Stimulated activated CD4-positive, alpha-beta T cell treated with anti-CD3 and anti-CD28 coated beads, TNF-alpha, amount 100 ng/mL, for 1 hour (primary cell): ENCODE results near the gene ADAMTS19.
"Not testable (repeated sequence)": the region's sequence is repeated elsewhere in the genome, so short reads cannot be mapped to it uniquely, and the experiment has no call there.

Experiments
- DNase-seq, 3 donors: peaks; one replicate each; pipeline ENCODE4 v3.0.0-alpha.2; 2020; ENCODE audit warnings: low read depth in 3 of 3, low spot score in 1 of 3

ADAMTS19 gene, protein sequence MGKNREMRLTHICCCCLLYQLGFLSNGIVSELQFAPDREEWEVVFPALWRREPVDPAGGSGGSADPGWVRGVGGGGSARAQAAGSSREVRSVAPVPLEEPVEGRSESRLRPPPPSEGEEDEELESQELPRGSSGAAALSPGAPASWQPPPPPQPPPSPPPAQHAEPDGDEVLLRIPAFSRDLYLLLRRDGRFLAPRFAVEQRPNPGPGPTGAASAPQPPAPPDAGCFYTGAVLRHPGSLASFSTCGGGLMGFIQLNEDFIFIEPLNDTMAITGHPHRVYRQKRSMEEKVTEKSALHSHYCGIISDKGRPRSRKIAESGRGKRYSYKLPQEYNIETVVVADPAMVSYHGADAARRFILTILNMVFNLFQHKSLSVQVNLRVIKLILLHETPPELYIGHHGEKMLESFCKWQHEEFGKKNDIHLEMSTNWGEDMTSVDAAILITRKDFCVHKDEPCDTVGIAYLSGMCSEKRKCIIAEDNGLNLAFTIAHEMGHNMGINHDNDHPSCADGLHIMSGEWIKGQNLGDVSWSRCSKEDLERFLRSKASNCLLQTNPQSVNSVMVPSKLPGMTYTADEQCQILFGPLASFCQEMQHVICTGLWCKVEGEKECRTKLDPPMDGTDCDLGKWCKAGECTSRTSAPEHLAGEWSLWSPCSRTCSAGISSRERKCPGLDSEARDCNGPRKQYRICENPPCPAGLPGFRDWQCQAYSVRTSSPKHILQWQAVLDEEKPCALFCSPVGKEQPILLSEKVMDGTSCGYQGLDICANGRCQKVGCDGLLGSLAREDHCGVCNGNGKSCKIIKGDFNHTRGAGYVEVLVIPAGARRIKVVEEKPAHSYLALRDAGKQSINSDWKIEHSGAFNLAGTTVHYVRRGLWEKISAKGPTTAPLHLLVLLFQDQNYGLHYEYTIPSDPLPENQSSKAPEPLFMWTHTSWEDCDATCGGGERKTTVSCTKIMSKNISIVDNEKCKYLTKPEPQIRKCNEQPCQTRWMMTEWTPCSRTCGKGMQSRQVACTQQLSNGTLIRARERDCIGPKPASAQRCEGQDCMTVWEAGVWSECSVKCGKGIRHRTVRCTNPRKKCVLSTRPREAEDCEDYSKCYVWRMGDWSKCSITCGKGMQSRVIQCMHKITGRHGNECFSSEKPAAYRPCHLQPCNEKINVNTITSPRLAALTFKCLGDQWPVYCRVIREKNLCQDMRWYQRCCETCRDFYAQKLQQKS

DNA sequence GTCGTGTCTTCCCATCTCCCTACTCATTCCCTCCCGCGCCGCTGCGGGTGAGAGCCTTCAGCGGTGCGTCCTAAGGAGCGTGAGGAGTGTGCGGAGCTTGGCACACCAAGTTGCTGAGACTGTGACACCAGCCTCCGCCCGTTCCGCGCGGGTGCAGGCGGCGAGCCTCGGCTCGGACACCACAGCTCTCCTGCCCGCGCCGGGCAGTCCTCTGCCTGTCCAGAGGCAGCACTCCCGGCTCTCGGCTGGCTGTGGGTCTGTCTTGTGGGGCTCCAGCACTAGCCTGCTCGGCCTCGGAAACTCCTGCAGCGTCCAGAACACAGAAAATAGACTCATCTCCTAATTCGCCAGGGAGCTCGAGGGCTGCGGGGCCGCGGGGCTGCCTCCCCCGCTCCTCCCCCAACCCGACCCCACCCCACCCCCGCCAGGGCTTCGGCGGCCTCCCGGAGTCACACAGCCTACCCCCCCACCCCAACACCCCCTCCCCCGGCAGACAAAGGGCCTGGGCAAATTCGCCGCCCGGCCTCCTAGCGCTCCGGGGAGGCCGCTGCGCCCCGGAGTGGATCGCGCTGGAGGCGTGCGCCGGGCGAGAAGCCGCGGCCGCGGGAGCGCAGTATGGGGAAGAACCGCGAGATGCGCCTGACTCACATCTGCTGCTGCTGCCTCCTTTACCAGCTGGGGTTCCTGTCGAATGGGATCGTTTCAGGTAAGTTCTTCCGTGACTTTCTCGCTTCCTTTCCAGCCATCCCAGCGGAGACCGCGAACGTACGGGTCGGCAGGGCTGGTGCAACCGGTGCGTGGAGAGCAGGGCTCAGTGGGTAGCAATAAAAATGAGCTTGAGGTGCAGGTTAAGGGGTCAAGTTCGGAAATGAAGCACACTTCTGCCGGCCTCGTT lies at the start of gene ADAMTS19:
Gene ADAMTS19 (plus strand): TSS at position 522 of the 895 bp plus-strand sequence. CDS start 94 bp downstream, at position 616.
- DNase-seq = no peak

DNA sequence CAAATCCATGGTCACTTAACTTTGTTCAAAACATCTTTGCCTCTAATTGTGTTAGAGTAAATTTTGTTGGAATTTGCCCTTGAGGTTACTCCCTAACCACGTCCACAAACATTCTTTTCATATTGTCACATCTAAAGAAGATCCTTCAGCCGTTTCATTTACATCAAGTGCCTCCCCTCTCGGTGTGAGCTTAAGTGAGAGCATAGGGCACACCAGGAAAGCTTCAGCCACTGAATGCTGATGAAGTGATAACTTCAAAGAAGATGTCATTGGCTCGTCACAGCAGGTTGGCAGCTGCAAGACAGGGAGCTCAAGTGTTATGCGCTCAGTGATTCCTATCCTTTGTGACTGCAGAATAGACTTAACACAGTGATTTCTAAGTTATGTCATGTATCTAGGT lies 49.6 kb upstream of the ADAMTS19 start:
- no peak for DNase-seq

DNA sequence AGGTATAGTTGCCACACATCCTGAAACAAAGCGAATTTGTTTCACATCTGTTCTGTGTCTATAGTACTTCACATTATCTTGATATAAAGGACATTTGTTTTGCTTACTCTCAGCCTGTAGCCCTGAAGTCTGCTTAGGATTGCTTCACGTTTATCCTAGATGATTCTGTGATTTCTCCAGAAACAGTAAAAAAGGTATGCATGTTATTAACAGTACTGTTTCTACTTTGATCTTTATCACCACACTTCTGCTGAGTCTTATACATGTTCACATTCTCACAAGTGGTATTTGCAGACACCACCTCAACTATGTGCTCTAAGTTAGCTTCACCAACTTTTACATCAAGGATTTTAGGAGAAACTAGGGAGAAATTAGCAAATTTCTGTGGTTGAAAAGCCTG lies 47.4 kb upstream of the ADAMTS19 start:
- no peak for DNase-seq

DNA sequence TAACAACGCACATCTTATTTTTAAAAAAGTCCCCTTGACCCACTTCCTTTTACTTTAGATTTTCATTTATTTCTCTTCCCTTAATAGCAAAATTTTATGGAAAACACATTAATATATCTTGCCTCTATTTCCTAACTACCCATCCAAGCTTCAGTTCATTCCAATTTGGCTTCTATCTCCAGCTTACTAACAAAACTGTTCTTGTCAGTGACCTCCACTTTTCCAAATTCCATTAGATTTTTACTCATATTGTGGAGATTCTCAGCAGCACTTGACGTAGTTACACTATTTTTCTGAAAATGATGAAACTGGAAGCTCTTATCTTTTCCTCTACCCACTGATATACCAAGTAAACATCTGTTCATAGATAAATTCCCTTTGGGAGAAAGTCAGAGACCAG lies 46.5 kb upstream of the ADAMTS19 start:
- no peak for DNase-seq

DNA sequence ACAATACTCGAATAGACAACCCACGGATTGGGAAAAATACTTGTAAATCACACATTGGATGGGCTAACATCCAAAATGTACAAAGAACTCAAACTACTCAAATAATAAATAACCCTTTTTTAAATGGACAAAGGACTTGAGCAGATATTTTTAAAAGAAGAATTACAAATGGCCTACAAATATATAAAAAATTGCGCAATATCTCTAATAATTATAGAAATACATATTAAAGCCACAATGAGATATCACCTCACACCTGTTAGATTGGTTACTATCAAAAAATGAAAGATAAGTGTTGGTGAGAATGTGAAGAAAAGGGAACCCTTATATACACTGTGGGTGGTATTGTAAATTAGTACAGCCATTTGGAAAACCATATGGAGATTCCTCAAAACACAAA lies 40.8 kb upstream of the ADAMTS19 start:
- DNase-seq = no peak

DNA sequence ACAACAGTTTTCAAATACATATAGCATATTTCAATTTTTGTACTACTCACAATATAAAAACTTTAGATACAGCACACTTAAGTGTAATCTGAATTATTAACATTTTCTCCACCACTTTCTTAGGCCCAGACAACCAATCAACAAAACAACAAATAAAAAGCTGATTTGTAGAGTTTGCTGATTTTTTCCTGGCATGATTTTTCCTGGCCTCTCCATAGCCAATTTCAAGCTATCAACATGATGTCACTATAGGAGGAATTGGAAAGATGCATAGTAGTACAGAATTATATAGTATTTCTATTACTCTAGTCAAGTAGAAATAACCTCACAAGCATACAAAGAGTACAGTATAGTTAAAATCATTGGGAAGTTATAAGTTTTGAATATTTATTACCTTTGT lies 35.1 kb upstream of the ADAMTS19 start:
- no peak for DNase-seq

DNA sequence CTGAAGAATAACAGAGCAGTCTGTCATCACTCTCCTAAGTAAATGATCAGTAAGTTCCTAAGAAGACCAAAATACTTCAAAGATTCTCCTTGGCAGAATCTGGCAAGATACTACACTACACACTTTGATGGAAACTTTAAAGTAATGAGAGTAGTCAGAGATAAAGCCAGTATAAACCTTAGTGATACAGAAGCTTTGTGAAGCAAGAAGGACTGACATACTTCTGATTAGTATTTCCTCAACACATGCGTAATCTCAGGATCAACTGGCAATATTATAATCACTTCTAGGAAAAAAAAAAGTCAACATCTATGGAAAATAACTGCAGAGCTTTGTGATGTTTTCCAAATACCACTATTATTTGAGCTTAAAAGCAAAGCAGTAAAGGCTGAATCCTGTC lies 34.0 kb upstream of the ADAMTS19 start:
- DNase-seq = no peak

DNA sequence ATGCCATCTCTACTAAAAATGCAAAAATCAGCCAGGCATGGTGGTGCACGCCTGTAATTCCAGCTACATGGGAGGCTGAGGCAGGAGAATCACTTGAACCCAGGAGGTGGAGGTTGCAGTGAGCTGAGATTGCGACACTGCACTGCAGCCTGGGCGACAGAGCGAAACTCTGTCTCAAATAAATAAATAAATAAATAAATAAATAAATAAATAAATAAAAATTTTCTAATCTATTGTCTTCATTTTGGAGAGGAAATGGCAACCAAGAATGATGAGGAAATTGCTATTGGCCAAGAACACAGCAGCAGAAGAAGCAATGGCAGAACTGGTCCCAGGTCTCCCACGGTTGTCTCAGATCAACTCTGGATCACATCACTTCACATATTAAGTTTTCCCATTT lies 31.5 kb upstream of the ADAMTS19 start:
- not testable (repeated sequence) for DNase-seq

DNA sequence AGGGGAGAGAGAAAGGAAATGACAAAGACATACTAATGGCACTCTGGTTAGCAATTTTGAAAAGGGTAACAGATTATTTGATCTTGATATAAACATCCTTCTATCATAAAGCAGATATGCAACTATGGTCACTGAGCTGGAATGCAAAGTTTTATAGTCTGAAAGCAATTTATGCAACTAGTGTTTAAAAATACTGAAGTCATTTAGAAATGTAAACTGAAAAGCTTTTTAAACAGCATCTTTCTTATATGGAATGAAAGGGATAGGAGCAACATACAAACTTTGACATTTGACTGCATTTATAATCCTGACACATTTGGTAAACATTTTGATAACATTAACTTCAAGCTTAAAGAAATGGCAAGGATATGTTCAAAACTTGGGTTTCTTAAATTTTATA lies 28.7 kb upstream of the ADAMTS19 start:
- DNase-seq = no peak

DNA sequence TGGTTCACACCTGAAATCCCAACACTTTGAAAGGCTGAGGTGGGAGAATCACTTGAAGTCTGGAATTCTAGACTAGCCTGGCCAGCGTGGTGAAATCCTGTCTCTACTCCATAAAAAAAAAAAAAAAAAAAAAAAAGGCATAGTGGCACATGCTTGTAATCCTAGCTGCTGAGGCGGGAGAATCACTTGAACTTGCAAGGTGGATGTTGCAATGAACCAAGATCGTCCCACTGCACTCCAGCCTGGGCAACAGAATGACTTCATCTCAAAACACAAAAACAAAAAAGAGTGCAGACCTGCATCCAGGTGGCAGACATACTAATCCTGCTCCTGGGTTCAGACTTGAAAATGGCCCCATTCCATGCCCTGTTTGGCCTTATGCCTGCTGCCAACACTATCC lies 21.8 kb upstream of the ADAMTS19 start:
- no peak for DNase-seq

DNA sequence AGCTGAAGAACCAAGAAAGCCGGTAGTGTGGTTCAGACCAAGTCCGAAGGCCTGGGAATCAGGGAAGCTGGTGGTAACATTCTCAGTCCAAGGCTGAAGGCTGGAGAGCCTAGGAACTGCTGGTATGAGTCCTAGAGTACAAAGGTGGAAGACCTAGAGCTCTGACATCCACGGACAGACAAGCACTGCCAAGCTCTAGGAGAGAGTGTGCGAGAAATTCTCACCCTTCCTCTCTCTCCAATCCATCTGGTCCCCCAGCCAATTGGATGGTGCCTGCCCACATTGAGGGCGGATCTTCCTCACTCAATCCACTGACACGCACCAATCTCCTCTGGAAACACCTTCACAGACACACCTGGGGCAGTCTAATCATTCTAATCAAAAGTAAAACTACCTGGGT lies 19.7 kb upstream of the ADAMTS19 start:
- no peak for DNase-seq

DNA sequence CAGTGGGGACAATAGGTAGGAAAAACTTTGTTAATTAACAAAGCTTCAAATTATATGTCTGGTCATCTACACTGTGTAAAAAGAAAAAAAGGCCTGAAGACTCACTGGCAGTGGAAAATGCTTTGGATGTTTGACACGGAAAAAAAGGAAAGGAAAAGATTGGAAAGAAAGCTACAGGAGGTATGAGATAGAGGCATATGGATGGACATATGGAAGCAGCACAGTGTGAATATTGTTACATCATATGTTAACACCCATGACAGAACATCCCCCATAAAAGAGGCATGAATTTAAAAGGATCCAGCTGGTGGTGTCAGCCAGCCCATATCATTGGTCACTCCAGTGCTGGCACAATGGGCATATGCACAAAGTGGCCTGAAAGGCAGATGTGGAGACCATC lies 19.0 kb upstream of the ADAMTS19 start:
- no peak for DNase-seq

DNA sequence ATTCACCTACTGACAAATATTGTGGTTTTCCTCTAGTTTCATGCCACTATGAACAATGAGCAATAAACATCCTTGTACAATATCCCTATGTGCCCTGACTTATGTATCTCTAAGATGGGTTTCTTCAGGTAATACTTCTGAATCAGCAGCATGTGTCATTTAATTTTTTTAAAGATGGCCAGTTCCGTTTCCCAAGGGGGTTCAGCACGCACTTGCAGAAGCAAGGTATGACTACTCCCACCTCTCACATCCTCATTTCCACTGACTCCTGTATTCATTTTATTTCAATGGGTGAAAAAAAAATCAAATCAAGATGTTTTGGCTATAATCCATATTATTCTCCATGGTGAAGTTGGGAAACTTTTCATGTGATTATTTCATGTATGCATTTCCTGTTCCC lies 14.7 kb upstream of the ADAMTS19 start:
- DNase-seq = no peak

DNA sequence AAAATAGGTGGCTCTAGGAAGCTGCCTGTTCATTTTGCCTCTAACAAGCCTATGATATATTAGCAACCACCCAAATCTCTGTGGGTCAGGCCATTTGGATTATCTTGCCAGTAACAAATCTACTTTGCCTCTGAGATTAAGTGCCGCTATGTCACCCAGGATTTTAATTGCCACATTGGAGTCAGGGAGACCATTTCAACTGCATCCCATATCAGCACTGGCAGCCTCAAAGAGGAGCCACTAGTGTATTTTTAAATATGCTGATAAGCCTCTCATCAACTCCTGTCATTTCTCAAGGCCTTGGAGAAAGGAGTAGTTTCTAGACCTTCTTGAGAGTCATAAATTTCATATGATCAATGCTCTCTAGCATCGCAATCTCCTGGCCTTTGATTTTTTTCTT lies 12.1 kb upstream of the ADAMTS19 start:
- DNase-seq = no peak

DNA sequence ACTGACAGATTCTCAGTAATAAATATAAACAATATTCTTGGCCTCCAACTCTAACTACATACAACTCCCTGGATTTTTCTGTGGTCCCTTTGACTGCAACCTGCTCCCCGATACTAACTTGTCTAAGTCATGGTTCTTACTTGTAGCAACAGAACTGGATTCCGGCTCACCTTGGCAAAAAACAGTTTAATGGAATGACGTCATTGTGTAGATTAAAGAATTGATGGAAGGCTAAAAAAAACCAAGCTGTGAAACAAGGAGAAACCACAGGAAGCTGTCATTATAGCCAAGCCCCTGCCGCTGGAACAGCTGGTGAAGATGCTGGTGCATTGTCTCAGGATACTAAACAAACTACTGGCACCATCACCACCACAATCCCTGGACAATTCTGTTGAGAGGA lies 11.4 kb upstream of the ADAMTS19 start:
- no peak for DNase-seq

DNA sequence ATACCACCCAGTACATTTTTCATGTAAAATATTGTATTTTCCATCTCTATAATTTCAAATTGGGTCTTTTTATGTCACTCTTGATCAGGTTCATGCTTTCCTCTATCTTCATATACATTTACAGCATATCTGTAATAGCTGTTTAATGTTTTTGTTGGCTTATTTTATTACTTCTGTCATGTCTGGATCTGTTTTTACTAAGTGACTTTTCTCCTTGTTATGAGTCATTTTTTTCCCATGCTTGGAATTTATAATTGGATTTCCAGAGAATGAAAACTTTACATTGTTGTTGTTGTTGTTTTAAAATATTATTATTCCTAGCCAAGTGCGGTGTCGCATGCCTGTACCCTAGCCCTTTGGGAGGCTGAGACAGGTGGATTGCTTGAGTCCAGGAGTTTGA lies 5.6 kb upstream of the ADAMTS19 start:
- DNase-seq = no peak

DNA sequence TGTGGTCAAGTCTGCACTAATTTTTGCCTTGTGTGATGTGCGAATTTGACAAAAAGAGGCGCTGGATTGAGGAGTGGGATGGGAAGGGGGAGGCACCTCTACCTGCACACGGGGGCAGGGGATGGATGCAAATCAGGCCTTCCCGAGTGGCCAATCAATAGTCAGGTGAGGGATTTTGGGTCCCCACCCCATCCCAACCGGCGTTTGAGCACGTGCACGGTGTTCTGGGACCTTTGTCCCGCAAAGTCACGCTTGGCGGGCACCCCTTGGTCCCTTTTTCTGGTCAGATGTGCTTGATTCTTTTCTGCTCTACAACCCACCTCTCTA lies 685 bp upstream of the ADAMTS19 start:
- no peak for DNase-seq

DNA sequence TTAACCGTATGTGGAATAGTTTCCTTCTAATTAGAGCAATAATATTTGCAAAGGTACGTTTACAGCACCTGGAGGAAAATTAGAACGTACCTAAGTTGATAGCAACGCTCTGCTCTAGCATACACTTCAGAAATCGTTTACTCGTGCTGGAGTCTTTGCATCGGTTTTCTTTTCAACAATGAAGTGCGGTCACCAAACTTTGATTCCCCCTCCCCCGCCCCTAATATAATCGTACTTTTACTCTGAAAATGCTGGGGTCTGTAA lies 506 bp downstream of the ADAMTS19 start:
- no peak for DNase-seq

DNA sequence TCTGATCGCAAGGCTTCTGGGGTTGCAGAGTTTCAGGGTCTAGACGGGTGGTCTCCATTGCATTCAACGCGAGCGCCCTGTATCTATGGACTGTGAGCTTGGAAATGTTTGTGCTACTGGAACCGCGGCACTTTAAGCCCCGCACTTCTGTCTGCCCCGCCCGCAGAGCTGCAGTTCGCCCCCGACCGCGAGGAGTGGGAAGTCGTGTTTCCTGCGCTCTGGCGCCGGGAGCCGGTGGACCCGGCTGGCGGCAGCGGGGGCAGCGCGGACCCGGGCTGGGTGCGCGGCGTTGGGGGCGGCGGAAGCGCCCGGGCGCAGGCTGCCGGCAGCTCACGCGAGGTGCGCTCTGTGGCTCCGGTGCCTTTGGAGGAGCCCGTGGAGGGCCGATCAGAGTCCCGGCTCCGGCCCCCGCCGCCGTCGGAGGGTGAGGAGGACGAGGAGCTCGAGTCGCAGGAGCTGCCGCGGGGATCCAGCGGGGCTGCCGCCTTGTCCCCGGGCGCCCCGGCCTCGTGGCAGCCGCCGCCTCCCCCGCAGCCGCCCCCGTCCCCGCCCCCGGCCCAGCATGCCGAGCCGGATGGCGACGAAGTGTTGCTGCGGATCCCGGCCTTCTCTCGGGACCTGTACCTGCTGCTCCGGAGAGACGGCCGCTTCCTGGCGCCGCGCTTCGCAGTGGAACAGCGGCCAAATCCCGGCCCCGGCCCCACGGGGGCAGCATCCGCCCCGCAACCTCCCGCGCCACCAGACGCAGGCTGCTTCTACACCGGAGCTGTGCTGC lies 1.0 kb downstream of the ADAMTS19 start:
- DNase-seq = no peak

DNA sequence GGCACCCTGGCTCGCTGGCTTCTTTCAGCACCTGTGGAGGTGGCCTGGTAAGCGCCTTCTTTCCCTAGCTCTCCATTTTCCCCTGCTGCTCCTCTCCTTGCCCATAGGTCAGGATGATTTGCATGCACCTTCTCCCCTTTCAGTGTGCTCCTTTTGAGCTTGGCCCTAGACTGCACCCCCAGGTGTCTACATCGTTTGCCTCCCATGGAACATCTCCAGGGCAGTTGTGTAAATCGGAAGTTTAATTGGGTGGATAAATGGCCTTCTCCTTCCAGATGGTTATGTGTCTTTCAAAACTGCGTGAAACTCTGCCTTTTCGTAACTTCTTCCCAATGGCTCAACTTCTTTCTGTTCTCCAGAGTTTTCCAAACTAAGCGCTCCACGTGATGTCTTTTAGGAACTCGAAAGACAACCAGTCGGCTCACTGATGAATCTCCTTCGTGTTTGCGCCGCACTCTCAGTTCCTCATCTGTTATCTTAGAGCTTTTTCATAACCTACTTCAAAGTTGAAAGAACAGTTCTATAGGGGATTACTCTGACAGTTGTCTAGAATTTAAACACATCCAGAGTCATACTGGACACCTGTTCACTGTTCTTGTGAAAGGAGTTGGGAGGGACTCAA lies 1.7 kb downstream of the ADAMTS19 start:
- no peak for DNase-seq
